ENCODE measurements around the gene INTS4. TPM values are rescaled to one million over a fixed set of nuclear protein-coding genes. Genes with fewer than 3 reads are reported as not detected.
A peak's percentile ranks its signal among the peaks of the same experiment; 100 is the strongest.

INTS4 gene
- total and polyA plus RNA-seq, 10 of the 15 experiments (the other 5 are each of a cell fraction or from before 2014, with no cell fraction given), result 20.2 to 50.5 (median 40.0) TPM

GRCh38 chr11:78039919-78040671, 45.6 kb upstream of the INTS4 start (continued):
- peak; percentile 64; the same call in 1 of the 2 replicates for TF ChIP-seq ZNF687 (IDR thresholded peaks at IDR 0.05)
- no peak for TF ChIP-seq RBBP5 (conservative IDR thresholded peaks at IDR 0.05)
- TF ChIP-seq RFX5 (IDR thresholded peaks at IDR 0.05; ENCODE audit: low read depth, low read length), result no peak
- TF ChIP-seq CEBPZ (IDR thresholded peaks at IDR 0.05; ENCODE audit: low read depth, low read length), result no peak
- TF ChIP-seq HSF1 (IDR thresholded peaks at IDR 0.05; ENCODE audit: low read depth, low read length), result no peak
- TF ChIP-seq MXI1 (IDR thresholded peaks at IDR 0.05; ENCODE audit: low read depth, low read length), result 0 out of 2 replicates have a peak, but pooled peaks have one; percentile 15
- peak; percentile 60 for TF ChIP-seq SMAD1 (IDR thresholded peaks at IDR 0.05; ENCODE audit: low read depth, partially characterized antibody)
- no peak for TF ChIP-seq ETV6 (conservative IDR thresholded peaks at IDR 0.05 in 1 of 2, IDR thresholded peaks at IDR 0.05 in 1 of 2; ENCODE audit: borderline replicate concordance in 1 of 2, low read depth in 1 of 2)
- no peak for TF ChIP-seq SPI1 (IDR thresholded peaks at IDR 0.05; ENCODE audit: borderline replicate concordance, insufficient read depth, low read depth, low read length)
- no peak for TF ChIP-seq JUND (IDR thresholded peaks at IDR 0.05; ENCODE audit: low read depth, low read length)
- TF ChIP-seq POLR2AphosphoS2 (IDR thresholded peaks at IDR 0.05; ENCODE audit: low read depth, low read length), result no peak
- TF ChIP-seq SREBF1 (IDR thresholded peaks at IDR 0.05; ENCODE audit: low read length), result no peak
- no peak for TF ChIP-seq SRF (IDR thresholded peaks at IDR 0.05; ENCODE audit: low read depth in 2 of 2, low read length in 2 of 2)
- TF ChIP-seq MLLT1 (IDR thresholded peaks at IDR 0.05), result peak; percentile 65
- TF ChIP-seq BMI1 (IDR thresholded peaks at IDR 0.05; ENCODE audit: borderline replicate concordance), result no peak
- no peak for TF ChIP-seq SIX5 (IDR thresholded peaks at IDR 0.05; ENCODE audit: low read depth, low read length, severe bottlenecking)

Measured in GM12878 (cell line).